ENCODE data around the gene CPB1. TPM values are rescaled to one million over a fixed set of nuclear protein-coding genes. Genes with fewer than 3 reads are reported as not detected.

The CPB1 gene
- total and polyA plus RNA-seq, 10 of the 15 experiments (the other 5 are each of a cell fraction or from before 2014, with no cell fraction given), result 4.8 TPM; not detected in 9

DNA sequence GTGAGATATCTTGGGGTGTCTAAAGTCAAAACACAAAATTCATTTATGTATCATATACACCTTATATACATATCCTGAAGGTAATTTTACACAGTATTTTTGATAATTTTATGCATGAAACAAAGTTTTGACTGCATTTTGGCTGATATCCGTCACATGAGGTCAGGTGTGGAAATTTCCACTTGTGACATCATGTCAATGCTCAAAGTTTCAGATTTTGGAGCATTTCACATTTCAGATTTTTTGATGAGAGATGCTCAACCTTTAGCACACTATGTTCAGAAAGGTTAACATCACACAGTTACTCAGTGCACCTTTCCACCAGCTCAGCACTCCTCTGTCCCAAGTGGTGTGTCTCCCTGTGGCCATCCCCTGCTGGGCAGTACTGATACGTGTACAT, 37.7 kb upstream of the CPB1 start:
- in situ Hi-C loops (cut with MboI) (no loop called here), intact Hi-C loops (cut with micrococcal nuclease; ENCODE audit: unreplicated experiment) (no loop called here)
- Histone ChIP-seq H3K27ac (ENCODE audit: control insufficient read depth, insufficient read depth) (no peak overlapping the region), H3K9me3 (replicated peaks; ENCODE audit: control insufficient read depth, insufficient read depth, low read length) (no peaks in the 10 kb centered on the region), H2AFZ (ENCODE audit: control insufficient read depth, low read depth, low read length) (no peak overlapping the region), H3K79me2 (ENCODE audit: control insufficient read depth, insufficient read depth, low read length) (no peaks in the 10 kb centered on the region), H3K4me2 (ENCODE audit: control insufficient read depth, insufficient read depth) (no peak overlapping the region), H3K9ac (ENCODE audit: control insufficient read depth, insufficient read depth, low read length) (no peak overlapping the region), H4K20me1 (ENCODE audit: control insufficient read depth, insufficient read depth) (no peaks in the 10 kb centered on the region), H3K4me1 (ENCODE audit: control insufficient read depth, insufficient read depth, low read length) (no peaks in the 10 kb centered on the region), H3K4me3 (no peak overlapping the region), H3K36me3 (ENCODE audit: control insufficient read depth in 2 of 2, insufficient read depth in 2 of 2, low read length in 1 of 2) (no peaks in the 10 kb centered on the region), H3K27me3 (replicated peaks in 1 of 2; ENCODE audit: control insufficient read depth in 2 of 2, insufficient read depth in 2 of 2, low read length in 1 of 2) (no peaks in the 10 kb centered on the region)
- RAD21 ChIA-PET (ENCODE audit: unreplicated experiment), result no interaction called here
- TF ChIP-seq STAT3 (IDR thresholded peaks at IDR 0.05; ENCODE audit: low read depth, low read length) (no peak), NR2C2 (IDR thresholded peaks at IDR 0.05; ENCODE audit: borderline replicate concordance, control insufficient read depth, insufficient read length, low read depth) (no peak), SMAD1 (IDR thresholded peaks at IDR 0.05; ENCODE audit: low read depth, partially characterized antibody) (no peak), HDGF (IDR thresholded peaks at IDR 0.05) (no peak), GABPA (IDR thresholded peaks at IDR 0.05; ENCODE audit: low read depth) (no peak)
- TF ChIP-seq, protein P1, sequence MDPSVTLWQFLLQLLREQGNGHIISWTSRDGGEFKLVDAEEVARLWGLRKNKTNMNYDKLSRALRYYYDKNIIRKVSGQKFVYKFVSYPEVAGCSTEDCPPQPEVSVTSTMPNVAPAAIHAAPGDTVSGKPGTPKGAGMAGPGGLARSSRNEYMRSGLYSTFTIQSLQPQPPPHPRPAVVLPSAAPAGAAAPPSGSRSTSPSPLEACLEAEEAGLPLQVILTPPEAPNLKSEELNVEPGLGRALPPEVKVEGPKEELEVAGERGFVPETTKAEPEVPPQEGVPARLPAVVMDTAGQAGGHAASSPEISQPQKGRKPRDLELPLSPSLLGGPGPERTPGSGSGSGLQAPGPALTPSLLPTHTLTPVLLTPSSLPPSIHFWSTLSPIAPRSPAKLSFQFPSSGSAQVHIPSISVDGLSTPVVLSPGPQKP (IDR thresholded peaks at IDR 0.05; ENCODE audit: low read depth, low read length), result no peak
- TF ChIP-seq, protein P2, sequence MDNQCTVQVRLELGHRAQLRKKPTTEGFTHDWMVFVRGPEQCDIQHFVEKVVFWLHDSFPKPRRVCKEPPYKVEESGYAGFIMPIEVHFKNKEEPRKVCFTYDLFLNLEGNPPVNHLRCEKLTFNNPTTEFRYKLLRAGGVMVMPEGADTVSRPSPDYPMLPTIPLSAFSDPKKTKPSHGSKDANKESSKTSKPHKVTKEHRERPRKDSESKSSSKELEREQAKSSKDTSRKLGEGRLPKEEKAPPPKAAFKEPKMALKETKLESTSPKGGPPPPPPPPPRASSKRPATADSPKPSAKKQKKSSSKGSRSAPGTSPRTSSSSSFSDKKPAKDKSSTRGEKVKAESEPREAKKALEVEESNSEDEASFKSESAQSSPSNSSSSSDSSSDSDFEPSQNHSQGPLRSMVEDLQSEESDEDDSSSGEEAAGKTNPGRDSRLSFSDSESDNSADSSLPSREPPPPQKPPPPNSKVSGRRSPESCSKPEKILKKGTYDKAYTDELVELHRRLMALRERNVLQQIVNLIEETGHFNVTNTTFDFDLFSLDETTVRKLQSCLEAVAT (IDR thresholded peaks at IDR 0.05), result no peak
- SMC1A ChIA-PET (ENCODE audit: uncharacterized antibody, unreplicated experiment), result no interaction called here
- no peak for DNase-seq (ENCODE audit: low read depth, low spot score)
- POLR2A ChIA-PET, result no interaction called here
- WGBS (ENCODE audit: insufficient coverage, insufficient replicate concordance, low lambda C conversion rate, missing lambda C conversion rate), result 2% methylated on average over 2 of the region's 2 CpGs
- BruUV-seq (replicated peaks), result no TSS peak
- CTCF ChIA-PET, result interaction anchor here (1.1 kb wide), 1 partner anchor 73 kb away, joined by 4 read pairs; no protein-coding TSS in a partner anchor
- no peak for FAIRE-seq
- ATAC-seq, result no peak
